Stimulated activated CD8-positive, alpha-beta memory T cell treated with anti-CD3 and anti-CD28 coated beads, Interleukin-2, amount 100 ng/mL, for 1 hour (primary cell): ENCODE results near the gene BMPR1B.

ENCODE experiments used
- DNase-seq, 2 donors: peaks; one replicate each; pipeline ENCODE4 v3.0.0-alpha.2; 2020; ENCODE audit warnings: low read depth in 2 of 2

Gene BMPR1B

DNA sequence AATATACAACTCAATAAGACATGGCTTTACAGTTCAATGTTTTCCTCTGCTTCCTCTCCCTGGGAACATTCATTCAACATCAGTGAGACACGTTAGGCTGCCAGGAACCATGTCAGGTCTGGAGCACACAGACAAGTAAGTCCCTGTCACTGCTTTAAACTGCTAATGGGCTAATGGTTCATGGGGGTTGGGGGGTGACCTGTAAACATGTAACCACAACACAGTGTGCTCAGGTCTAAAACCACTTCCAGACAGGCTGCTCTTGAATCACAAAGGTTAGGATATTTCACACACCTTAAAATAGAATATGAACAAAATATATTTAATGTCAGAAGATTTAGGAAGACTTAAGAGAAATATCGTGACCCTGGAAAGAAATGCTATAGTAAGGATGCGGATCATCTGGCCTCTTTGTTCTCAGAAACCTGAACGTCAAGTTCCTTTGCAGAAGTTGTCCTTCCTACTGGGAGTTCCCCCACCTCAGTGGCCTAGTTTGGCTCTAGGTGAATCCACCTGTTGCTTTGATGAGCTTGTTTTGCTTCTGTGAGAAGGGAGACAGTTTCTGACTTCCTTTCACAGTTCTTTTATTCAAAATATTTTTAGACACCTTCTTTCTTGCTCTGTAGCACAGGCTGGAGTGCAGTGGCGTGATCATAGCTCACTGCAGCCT, 431.1 kb downstream of the BMPR1B start:
- no peak for DNase-seq

DNA sequence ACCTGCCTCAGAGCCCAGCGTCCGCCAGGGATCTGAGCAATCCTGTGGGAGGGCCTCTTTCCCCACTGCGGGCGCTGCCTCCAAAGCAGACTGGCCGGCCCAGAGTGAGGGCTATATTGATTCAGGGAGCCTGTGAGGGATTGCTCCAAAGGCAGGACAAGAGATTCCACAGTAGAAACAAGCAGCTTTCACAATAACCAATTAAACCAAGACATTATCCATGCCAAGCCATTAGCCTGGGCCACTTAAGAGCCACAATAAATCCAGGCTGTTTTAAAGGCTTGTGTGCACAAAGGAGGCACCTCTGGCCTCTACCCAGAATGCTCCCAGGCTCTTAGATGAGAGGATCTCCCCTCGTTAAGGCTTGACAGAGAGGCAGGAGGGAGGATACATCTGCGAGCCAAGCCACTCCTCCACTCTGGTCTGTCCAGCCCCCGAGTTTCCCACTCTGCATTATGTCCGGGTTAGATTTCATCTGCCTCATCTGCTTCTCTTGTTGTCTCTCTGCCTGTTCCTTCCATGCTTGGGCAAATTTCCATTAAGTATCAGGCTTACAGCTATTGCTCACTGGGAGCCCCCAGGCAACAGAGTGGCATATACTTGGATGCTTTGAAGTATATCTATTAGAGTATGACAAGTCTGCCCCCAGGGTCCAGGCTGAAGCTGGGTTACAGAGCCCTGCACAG, 433.1 kb downstream of the BMPR1B start:
- DNase-seq, result no peak

DNA sequence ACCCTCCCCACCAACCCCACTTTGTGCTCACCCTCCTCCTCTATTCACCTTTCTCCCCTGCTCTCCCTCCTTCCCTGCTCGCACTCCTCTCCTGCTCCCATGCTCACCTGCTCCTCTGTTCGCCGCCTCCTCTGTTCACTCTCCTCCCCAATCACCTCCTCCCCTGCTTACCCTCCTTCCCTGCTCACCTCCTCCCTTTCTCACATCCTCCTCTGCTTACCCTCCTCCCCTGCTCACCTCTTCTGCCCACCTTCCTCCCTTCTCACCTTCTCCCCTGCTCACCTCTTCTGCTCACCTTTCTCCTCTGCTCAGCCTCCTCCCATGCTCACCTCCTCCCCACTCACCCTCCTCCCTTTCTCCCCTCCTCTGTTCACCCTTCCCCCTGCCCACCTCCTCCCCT, 433.8 kb downstream of the BMPR1B start:
- DNase-seq, result no peak

DNA sequence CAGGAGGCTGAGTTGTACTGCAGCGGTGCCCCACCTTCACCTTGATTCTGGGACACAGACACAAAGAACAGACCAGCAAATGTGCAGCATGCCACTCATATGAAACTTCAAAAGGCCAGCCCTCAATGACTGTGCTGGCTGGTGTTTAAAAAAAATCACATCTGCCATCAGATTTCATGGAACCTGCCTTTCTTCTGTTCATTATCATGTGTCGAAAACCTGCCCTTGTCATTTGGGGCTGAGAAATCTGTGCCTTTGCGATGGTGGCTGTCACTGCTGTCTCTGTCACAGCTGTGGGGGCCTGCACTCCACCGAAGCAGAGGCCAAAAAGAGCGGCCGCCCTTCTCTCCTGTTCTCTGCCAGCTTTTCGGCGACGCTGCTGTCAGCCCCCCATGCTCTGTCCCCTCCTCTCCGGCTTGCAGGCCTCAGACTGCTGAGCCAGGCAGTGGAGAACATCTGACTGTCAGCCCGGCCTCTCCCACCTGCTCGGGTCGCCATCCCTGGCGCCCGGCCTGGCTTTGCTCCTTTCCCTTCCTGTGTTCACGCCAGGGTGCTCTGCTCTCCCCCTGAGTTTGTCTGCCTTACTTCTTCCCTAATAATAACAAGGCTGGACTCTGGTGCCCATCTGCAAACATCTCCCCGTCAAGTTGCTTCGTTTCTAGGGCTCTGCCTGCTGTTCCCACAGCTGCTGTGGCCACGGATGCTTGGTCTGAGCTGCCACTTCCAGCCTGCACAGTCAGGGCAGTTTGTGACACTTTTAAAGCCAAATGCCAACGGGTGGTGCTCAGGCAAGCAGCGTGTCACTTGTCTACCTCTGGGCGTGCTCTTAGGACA, 435.9 kb downstream of the BMPR1B start:
- DNase-seq, result no peak

DNA sequence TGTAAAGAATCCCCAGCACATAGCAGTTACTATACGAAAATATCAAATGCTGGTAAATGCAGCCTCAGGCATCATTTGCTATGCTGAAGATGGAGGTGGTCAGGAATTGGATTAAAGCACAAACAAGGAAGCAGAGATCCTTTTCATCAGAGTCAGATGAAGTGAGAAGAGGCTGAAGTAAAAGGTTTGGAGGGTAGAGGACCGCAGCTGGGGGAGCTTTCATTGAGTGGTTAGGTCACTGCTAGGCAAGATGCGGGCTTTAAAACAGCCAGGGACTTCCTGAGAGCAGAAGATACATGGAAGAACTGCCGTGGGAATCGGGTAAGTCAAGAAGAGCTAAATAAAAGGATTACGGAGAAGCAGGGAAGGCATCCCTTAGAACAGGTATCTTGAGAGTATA, 439.6 kb downstream of the BMPR1B start:
- DNase-seq, result no peak

DNA sequence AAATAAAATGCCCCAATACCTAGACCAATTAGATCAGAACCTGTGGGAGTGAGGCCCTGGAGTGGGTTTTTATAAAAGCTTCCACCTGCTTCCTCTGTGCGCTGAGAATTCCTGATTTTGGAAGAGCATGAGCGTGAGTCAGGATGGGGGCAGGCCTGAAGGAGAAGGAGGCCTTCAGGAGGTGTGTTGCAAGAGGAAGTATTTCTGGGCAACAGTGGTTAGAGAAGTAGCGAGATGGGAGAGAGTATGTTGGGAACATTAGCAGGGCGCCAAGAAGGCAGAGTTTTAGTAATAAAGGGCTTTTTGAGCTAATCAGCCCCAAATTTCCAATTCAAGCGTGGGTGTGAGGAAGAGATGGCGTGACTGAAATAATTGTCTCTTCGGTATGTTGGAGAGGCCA, 441.2 kb downstream of the BMPR1B start:
- DNase-seq, result no peak

DNA sequence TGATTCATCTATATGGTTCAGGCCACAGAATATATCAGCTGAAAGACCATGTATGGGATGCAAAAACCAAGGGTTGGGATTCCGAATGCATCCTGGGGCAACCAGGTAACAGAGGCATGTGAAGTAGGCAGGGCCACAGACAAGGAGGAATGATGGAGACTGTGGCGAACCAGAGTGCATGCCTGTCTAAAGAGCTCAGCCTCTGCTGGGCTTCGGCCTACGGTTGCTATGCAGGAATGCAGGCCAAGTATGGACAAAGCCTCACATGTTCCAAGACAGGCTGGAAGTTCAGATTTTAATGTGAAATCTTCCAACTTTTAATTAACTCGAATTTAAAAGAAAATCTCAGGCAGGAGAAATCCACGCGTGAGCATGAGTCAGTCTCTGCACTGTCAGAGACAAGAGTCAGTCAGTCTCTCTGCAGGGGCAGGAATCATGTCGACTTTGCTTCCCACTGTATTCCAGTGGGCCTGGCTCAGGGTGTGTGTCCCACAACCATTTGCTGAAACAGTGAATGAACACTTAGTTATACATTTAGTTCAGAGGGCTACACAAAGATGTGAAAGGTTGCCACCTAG, 446.6 kb downstream of the BMPR1B start:
- no peak for DNase-seq

DNA sequence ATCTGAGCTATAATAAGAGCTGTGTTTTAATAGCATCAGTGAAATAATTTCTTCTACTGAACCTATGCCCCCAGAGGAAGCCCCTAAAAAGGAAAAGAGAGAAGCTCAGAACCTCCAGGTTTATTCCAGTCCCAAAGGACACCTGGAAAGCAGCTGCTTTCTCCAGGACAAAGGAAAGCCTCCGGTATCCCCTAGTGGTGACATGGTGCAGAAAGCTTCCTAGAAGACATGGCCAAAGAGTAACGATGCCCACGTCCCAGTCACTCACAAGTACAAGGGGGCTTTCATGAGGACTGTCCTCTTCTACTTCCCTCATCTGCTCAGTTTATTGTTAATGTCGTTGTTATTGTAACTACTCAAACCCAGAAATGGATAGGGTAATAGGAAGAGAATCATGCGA, 447.1 kb downstream of the BMPR1B start:
- DNase-seq, result no peak
